Neural cell (in vitro differentiated cells): ENCODE results near the gene NGDN. TPM values are rescaled to one million over a fixed set of nuclear protein-coding genes. Genes with fewer than 3 reads are reported as not detected.

Source experiments
- H2AFZ ChIP-seq: fragments of 200-600, 300-800 bp; sonication (generic), shearing (Covaris generic); 2 replicates; pipeline ENCODE4 v1.6.0; 2014; ENCODE audit warnings: low read depth, mild to moderate bottlenecking, antibody characterized with exemption, low read length, moderate library complexity
- H3F3A ChIP-seq: fragments of 200-600 bp; shearing (Covaris generic); 2 replicates; pipeline ENCODE4 v1.6.1; 2016; ENCODE audit warnings: mild to moderate bottlenecking, moderate library complexity, mixed read lengths, antibody characterized with exemption, low read length; ENCODE audit not compliant: insufficient read depth, poor library complexity, severe bottlenecking
- H3K27ac ChIP-seq: fragments of 200-600, 300-800 bp; sonication (generic), shearing (Covaris generic); 2 replicates; pipeline ENCODE4 v1.5.1; 2014; ENCODE audit warnings: mild to moderate bottlenecking, low read length, moderate library complexity
- H3K27me3 ChIP-seq: fragments of 300-800, 200-600 bp; sonication (generic), shearing (Covaris generic); 2 replicates; pipeline ENCODE4 v1.6.0; 2014; ENCODE audit warnings: mild to moderate bottlenecking, low read depth, low read length, moderate library complexity; ENCODE audit not compliant: insufficient read depth
- H3K36me3 ChIP-seq: fragments of 300-800, 200-600 bp; sonication (generic), shearing (Covaris generic); 2 replicates; pipeline ENCODE4 v1.5.1; 2014; ENCODE audit warnings: mild to moderate bottlenecking, antibody characterized with exemption, low read length, moderate library complexity; ENCODE audit not compliant: insufficient read depth
- H3K4me2 ChIP-seq: fragments of 300-800, 200-600 bp; sonication (generic), shearing (Covaris generic); 2 replicates; pipeline ENCODE4 v1.6.0; 2014; ENCODE audit warnings: mild to moderate bottlenecking, low read length
- H3K4me3 ChIP-seq: fragments of 300-800, 200-600 bp; sonication (generic), shearing (Covaris generic); 2 replicates; pipeline ENCODE4 v1.5.1; 2014; ENCODE audit warnings: mild to moderate bottlenecking, low read length, moderate library complexity
- H3K79me2 ChIP-seq: fragments of 200-600 bp; shearing (Covaris generic); replicated peaks from 2 replicates; pipeline ENCODE4 v1.6.0; 2014; ENCODE audit warnings: mild to moderate bottlenecking, low read length, moderate library complexity; ENCODE audit not compliant: insufficient read depth
- H3K9ac ChIP-seq: fragments of 300-800, 200-600 bp; sonication (generic), shearing (Covaris generic); 2 replicates; pipeline ENCODE4 v1.6.1; 2016; ENCODE audit warnings: mild to moderate bottlenecking, low read length, mixed read lengths
- H3K9me2 ChIP-seq: fragments of 200-600 bp; shearing (Covaris generic); 2 replicates; pipeline ENCODE4 v1.6.1; 2016; ENCODE audit warnings: mild to moderate bottlenecking, low read length, mixed read lengths; ENCODE audit not compliant: insufficient read depth
- H3K9me3 ChIP-seq: fragments of 200-600, 300-800 bp; sonication (generic), shearing (Covaris generic); 2 replicates; pipeline ENCODE4 v1.6.1; 2016; ENCODE audit warnings: mild to moderate bottlenecking, mixed run types, low read length, moderate library complexity, mixed read lengths
- H4K20me1 ChIP-seq: fragments of 200-600 bp; shearing (Covaris generic); 2 replicates; pipeline ENCODE4 v1.6.1; 2016; ENCODE audit warnings: mild to moderate bottlenecking, mixed run types; ENCODE audit not compliant: insufficient read depth
- EP300 ChIP-seq: fragments of 450-650 bp; conservative IDR thresholded peaks from 2 replicates; pipeline ENCODE4 v1.6.1; 2014; ENCODE audit warnings: antibody characterized with exemption, mild to moderate bottlenecking, moderate library complexity; ENCODE audit not compliant: poor library complexity, severe bottlenecking
- EZH2 ChIP-seq: fragments of 200-600, 300-800 bp; shearing (Covaris generic), sonication (generic); IDR thresholded peaks from 2 replicates; pipeline ENCODE4 v1.6.1; 2014; ENCODE audit warnings: antibody characterized with exemption, low read length, borderline replicate concordance, mild to moderate bottlenecking; ENCODE audit not compliant: insufficient read depth, poor library complexity, severe bottlenecking
- MXI1 ChIP-seq: fragments of 450-650 bp; conservative IDR thresholded peaks from 2 replicates; pipeline ENCODE4 v1.6.1; 2014; ENCODE audit warnings: antibody characterized with exemption, mild to moderate bottlenecking; ENCODE audit not compliant: poor library complexity, severe bottlenecking
- POLR2AphosphoS5 ChIP-seq: IDR thresholded peaks from 2 replicates; pipeline ENCODE4 v1.6.1; 2012
- RAD21 ChIP-seq: fragments of 450-650 bp; conservative IDR thresholded peaks from 2 replicates; pipeline ENCODE4 v1.6.1; 2014; ENCODE audit warnings: antibody characterized with exemption, mild to moderate bottlenecking, moderate library complexity
- SMC3 ChIP-seq: fragments of 450-650 bp; conservative IDR thresholded peaks from 2 replicates; pipeline ENCODE4 v1.6.1; 2014; ENCODE audit warnings: antibody characterized with exemption, mild to moderate bottlenecking, moderate library complexity; ENCODE audit not compliant: poor library complexity
- TAF1 ChIP-seq: IDR thresholded peaks from 2 replicates; pipeline ENCODE4 v1.6.1; 2012; ENCODE audit warnings: low read depth
- polyA plus RNA-seq: library from polyadenylated mRNA; depleted of rRNA; stranded (reverse); fragments of >200 nt; gene quantifications from 2 replicates; pipeline ENCODE4 v1.2.3, GENCODE V29; 2014
- TF ChIP-seq, protein P1 (sequence below): fragments of 450-650 bp; IDR thresholded peaks from 2 replicates; pipeline ENCODE4 v1.5.1; 2014; ENCODE audit warnings: antibody characterized with exemption, mild to moderate bottlenecking, moderate library complexity; ENCODE audit not compliant: poor library complexity, severe bottlenecking
- TF ChIP-seq, protein P2 (sequence below): IDR thresholded peaks from 2 replicates; pipeline ENCODE4 v1.6.1; 2012; ENCODE audit warnings: borderline replicate concordance

NGDN gene
- polyA plus RNA-seq, 1 donor from 2014 or later = 137 TPM

DNA sequence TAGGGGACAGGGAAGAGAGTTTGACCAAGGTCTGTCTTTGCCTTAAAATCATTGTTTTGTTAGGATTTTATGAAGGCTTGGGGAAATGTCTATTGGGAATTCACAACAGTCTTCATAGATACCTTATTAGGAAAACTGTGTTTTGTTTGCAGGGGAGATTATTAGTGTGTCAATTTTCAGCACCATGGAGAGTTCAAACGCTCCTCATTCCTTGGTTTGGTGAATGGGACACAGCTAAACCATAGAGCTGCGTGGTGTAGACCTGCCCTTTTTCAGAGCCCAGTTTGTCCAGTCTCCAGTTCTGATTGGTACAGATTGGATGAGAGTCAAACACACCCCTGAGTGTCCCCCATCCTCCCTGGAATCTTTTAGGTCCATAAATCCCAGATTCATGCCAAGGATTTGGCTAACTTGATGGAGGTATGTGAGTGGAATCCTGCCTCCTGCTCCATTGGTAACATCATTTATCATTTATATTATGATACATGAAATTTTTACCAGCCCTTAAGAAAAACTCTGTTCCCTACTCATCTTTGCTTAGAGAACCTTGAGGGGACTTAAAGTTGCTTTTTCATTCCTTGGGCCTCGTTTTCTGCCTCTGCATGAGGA is 12.0 kb downstream of the NGDN start:
- Histone ChIP-seq H4K20me1 (no peaks in the 10 kb centered on the region), H3K27me3 (no peaks in the 10 kb centered on the region), H3F3A (no peaks in the 10 kb centered on the region), H3K9me3 (no peaks in the 10 kb centered on the region), H2AFZ (peak overlapping the region; percentile 14), H3K9ac (peak overlapping the region; percentile 72), H3K4me2 (peak overlapping the region; percentile 56), H3K79me2 (no peaks in the 10 kb centered on the region), H3K27ac (peak overlapping the region; percentile 96), H3K9me2 (no peaks in the 10 kb centered on the region), H3K4me3 (peak overlapping the region; percentile 57), H3K36me3 (peaks cover 12% of the 10 kb centered on the region)
- peak; percentile 22 for TF ChIP-seq TAF1
- no peak for TF ChIP-seq EP300
- TF ChIP-seq SMC3 = no peak
- TF ChIP-seq, protein P1, sequence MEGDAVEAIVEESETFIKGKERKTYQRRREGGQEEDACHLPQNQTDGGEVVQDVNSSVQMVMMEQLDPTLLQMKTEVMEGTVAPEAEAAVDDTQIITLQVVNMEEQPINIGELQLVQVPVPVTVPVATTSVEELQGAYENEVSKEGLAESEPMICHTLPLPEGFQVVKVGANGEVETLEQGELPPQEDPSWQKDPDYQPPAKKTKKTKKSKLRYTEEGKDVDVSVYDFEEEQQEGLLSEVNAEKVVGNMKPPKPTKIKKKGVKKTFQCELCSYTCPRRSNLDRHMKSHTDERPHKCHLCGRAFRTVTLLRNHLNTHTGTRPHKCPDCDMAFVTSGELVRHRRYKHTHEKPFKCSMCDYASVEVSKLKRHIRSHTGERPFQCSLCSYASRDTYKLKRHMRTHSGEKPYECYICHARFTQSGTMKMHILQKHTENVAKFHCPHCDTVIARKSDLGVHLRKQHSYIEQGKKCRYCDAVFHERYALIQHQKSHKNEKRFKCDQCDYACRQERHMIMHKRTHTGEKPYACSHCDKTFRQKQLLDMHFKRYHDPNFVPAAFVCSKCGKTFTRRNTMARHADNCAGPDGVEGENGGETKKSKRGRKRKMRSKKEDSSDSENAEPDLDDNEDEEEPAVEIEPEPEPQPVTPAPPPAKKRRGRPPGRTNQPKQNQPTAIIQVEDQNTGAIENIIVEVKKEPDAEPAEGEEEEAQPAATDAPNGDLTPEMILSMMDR = no peak
- TF ChIP-seq EZH2 = no peak
- TF ChIP-seq, protein P2, sequence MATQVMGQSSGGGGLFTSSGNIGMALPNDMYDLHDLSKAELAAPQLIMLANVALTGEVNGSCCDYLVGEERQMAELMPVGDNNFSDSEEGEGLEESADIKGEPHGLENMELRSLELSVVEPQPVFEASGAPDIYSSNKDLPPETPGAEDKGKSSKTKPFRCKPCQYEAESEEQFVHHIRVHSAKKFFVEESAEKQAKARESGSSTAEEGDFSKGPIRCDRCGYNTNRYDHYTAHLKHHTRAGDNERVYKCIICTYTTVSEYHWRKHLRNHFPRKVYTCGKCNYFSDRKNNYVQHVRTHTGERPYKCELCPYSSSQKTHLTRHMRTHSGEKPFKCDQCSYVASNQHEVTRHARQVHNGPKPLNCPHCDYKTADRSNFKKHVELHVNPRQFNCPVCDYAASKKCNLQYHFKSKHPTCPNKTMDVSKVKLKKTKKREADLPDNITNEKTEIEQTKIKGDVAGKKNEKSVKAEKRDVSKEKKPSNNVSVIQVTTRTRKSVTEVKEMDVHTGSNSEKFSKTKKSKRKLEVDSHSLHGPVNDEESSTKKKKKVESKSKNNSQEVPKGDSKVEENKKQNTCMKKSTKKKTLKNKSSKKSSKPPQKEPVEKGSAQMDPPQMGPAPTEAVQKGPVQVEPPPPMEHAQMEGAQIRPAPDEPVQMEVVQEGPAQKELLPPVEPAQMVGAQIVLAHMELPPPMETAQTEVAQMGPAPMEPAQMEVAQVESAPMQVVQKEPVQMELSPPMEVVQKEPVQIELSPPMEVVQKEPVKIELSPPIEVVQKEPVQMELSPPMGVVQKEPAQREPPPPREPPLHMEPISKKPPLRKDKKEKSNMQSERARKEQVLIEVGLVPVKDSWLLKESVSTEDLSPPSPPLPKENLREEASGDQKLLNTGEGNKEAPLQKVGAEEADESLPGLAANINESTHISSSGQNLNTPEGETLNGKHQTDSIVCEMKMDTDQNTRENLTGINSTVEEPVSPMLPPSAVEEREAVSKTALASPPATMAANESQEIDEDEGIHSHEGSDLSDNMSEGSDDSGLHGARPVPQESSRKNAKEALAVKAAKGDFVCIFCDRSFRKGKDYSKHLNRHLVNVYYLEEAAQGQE = peak; percentile 7
- TF ChIP-seq RAD21 = no peak
- TF ChIP-seq MXI1 = no peak
- TF ChIP-seq POLR2AphosphoS5 = no peak

DNA sequence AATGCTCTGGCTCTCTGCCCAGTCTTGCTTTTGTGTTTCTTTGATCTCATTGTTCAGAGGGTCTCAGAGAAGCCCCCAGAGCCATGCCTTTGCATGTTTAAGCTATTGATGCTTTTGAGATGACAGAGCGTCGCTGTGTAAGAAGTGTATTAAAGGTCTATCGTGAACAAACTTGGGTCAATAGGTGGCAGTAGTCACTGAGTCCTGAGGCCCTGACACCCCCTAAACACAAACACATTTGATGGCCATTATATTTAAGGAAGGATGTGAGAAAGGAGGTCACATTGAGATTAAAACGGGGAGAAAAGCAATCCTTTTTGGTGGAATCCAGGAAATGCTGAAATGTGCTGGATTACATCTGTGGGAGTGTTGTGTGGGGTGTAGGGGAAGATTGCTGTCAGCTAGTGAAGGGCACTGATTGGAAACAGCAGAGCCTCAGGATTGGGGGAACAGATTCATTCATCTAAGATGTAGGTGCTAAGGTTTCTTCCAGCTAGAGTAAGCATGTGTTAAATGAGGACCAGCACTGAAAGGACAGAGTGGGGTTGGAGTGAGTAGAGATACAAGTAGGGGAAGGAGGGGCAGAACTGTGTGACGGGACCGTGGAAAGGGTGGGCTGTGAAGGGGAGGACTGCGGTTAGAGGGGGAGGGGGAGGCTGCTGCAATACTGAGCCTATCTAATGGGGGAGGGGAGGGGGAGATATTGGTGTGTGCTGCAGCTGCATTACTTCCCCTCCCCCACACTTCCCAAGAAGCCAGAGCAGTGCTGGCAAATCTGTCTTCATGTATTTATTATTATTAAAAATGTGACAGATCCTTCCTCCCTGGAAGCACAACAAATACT is 12.7 kb downstream of the NGDN start:
- peak overlapping the region; percentile 96 for H3K27ac ChIP-seq
- H3K9ac ChIP-seq = peak overlapping the region; percentile 72
- peak overlapping the region; percentile 88 for H3K4me2 ChIP-seq
- TF ChIP-seq POLR2AphosphoS5 (peak; percentile 46), EZH2 (no peak), EP300 (peak; percentile 54), MXI1 (peak; percentile 42), SMC3 (peak; percentile 73), TAF1 (no peak), RAD21 (peak; percentile 76)
- TF ChIP-seq, protein P1 = peak; percentile 79
- TF ChIP-seq, protein P2 = peak; percentile 26
- H3F3A ChIP-seq = no peaks in the 10 kb centered on the region
- H3K9me3 ChIP-seq = no peaks in the 10 kb centered on the region
- no peaks in the 10 kb centered on the region for H4K20me1 ChIP-seq
- no peaks in the 10 kb centered on the region for H3K9me2 ChIP-seq
- H3K4me3 ChIP-seq = peak overlapping the region; percentile 57
- H3K79me2 ChIP-seq = no peaks in the 10 kb centered on the region
- H3K36me3 ChIP-seq = peaks cover 8% of the 10 kb centered on the region
- no peaks in the 10 kb centered on the region for H3K27me3 ChIP-seq
- peak overlapping the region; percentile 28 for H2AFZ ChIP-seq
